CD4-positive, alpha-beta T cell treated with Interleukin-10 for 1 hour (primary cell): Measurements from ENCODE around the gene ARID4B.
A peak's percentile ranks its signal among the peaks of the same experiment; 100 is the strongest.
"Not testable (repeated sequence)": the region's sequence is repeated elsewhere in the genome, so short reads cannot be mapped to it uniquely, and the experiment has no call there.

Source experiments
- DNase-seq: peaks from one replicate; pipeline ENCODE4 v3.0.0-alpha.2; 2020

The ARID4B gene

DNA sequence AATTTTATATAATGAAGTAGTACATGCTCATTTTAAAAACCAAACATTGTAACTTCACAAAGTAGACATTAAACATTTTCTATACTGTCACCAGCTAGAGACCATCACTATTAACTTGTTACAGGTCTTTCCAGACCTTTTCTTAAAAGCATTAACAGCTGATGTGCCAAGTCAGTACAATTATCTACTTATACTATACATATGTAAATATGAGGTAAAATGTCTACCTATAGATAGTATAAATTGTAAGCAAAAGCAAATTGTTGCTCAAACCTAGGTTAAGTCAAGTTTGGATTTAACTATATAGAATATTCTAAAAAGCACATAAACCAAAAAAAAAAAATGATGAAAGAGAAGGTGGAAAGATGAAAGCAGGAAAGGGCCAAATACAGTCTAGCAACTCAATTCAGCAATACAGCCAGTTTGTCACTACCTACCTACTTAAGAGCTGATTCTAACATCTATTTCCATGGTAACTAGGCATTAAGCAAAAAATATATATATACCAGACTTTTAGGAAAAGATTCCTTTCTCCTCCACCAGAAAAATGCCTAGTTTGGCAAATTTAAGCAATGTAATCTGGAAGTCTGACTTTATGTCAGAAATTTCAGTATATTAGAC is 34.5 kb downstream of the ARID4B start:
- no peak for DNase-seq

- DNase-seq, result no peak
Measured at GRCh38 chr1:235292790-235293189, 35.2 kb downstream of the ARID4B start.

- no peak for DNase-seq
Measured at GRCh38 chr1:235291599-235292091, 36.3 kb downstream of the ARID4B start.

- no peak for DNase-seq
Measured at GRCh38 chr1:235290740-235291502, 37.1 kb downstream of the ARID4B start.

DNA sequence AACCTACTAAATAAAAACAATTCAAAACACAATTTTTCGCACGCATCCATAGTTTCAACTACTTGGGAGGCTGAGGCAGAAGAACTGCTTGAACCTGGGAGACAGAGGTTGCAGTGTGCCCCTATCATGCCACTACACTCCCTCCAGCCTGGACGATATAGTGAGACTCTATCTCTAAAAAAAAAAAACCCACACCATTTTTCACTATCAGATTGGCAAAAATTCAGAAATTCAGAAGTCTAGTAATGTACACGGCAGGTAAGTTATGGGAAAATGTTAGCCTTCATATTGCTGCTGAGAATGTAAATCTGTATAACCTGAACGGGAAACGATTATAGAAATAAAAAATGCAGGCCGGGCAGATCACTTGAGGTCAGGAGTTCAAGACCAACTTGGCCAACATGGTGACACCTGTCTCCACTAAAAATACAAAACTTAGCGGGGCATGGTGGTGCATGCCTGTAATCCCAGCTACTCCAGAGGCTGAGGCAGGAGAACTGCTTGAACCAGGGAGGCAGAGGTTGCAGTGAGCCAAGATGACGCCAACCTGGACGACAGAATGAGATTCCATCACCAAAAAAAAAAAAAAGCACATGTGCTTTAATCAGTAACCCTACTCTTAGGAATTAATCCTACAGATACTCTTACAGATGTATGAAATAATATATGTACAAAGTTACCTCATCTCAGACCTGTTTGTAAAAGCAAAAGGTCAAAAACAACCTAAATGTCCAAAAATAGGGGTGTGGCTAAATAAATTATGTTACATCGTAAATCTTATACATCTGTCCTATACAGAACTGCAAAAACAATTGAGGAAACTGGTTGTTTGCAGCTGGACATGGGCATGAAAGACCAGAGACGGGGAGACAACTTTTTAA is 37.9 kb downstream of the ARID4B start:
- no peak for DNase-seq

GRCh38 chr1:235287208-235287882 is 40.6 kb downstream of the ARID4B start:
- no peak for DNase-seq

DNA sequence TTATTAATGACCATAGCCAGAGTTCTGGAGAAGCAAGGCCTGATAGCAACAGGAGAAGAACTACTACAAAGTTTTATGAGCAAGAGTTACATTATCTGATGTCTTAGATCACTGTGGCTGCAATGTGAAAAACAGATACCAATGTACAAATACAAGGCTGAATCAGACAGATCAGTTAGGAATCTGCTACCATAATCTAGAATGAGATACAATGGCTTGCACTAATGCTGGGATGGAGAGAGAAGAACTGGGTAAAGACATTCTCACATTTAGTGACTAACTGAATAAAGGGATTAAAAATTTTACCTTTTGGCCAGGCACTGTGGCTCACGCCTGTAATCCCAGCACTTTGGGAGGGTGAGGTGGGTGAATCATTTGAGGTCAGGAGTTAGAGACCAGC is 41.3 kb downstream of the ARID4B start:
- DNase-seq, result no peak

DNA sequence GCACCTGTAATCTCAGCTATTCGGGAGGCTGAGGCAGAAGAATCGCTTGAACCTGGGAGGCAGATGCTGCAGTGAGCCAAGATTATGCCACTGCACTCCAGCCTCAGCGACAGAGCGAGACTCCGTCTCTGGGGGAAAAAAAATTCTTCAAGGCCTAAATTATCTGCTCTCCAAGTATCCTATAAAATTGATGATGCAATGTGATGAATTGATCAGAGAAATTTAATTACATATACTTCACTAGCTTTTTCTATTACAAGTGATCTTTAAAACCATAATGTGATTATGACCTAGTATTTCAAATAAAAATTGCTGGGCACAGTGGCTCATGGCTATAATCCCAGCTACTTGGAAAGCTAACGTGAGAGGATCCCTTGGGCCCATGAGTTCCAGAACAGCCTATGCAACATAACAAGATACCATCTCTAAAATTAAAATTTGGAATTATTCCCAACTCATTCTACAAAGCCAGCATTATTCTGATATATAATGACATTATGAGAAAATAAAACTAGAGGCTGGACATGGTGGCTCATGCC is 43.7 kb downstream of the ARID4B start:
- no peak for DNase-seq

- not testable (repeated sequence) for DNase-seq
Measured at GRCh38 chr1:235283636-235284035, 44.3 kb downstream of the ARID4B start.

DNA sequence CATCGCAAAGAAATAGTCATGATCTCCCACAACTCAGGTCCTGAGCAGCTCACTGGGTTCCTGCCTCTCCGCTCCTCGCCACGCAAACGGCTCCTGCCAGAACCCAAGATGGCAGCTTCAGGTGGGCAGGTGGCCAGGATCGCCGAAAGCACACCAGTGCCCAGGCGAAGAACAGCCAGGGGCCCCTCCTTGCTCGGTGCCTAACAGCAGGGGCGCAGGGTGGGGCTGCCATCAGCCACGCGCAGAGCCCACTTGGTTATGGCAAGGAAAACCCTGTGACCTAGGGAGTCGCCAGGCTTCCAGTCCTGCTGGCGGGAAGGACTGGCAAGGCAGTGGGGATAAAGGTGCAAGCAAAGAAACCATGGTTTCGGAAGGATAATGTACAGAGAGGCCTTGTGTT is 47.5 kb downstream of the ARID4B start:
- no peak for DNase-seq

DNA sequence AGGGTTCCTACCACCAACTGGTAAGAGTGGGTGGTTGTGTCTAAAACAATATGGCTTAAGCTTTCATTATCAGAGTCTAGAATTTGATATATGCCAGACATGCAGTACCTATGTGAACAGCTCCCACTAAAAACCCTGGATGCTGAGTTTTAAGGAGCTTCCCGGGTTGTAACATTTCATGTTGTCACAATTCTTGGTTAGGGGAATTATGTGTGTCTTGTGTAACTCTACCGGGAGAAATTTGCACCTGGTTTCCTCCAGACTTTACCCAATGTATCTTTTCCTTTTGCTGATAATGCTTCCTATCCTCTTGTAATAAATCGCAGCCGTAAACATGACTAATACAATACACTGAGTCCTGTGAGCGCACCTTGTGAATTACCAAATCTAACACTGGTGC is 48.3 kb downstream of the ARID4B start:
- no peak for DNase-seq

GRCh38 chr1:235278915-235279292 is 49.1 kb downstream of the ARID4B start:
- DNase-seq, result no peak

- DNase-seq, result no peak
Measured at GRCh38 chr1:235278233-235278914, 49.6 kb downstream of the ARID4B start.

DNA sequence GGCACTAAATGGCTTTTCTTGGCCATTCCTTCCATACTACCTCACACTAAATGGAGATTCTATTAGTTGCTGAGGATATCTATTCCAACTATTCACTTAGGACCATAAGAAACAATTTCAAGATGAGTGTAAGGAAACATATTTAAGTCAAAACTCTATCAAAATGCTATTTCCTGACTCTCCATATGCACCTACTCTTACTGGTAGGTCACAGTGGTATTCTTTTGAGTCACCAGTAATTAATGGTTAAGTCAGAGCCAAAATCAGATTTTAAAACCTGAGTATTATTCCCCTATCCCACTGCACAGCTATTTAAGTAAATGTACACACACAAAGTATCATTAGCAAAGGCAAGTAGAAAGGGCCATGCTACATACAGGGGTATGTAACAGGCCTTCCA is 50.3 kb downstream of the ARID4B start:
- no peak for DNase-seq

DNA sequence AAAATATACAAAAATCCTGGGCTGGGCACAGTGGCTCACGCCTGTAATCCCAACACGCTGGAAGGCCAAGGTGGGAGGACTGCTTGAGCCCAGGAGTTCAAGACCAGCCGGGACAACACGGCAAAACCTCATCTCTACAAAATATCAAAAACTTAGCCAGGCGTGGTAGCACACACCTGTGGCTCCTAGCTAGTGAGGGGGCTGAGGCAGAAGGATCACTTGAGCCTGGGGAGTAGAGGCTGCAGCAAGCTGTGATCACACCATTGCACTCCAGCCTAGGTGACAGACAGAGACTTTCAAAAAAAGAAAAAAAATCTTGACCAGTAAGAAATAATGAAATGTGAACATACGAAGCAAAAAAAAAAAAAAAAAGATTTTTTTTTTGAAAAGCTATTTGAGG is 52.1 kb downstream of the ARID4B start:
- no peak for DNase-seq

DNA sequence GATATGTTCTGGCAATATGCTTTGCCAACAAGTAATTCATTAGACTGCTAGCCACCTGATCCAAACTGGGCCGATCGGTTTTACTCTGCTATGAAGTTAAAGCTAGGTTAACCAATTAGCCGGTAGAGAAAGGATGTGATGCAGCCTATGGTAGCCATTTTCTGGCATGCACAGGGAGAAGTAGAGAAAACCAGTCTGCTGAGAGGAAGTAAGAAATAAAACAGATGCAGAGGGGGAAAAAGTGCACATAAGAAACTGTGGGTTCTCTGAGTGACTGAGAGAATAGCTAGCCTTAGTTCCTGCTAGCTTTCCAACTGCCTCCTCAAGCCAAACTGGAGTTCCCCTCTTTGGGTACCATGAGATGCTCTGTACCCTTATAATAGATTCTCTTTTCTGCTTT is 52.8 kb downstream of the ARID4B start:
- no peak for DNase-seq

GRCh38 chr1:235272851-235273250 is 55.1 kb downstream of the ARID4B start:
- no peak for DNase-seq

DNA sequence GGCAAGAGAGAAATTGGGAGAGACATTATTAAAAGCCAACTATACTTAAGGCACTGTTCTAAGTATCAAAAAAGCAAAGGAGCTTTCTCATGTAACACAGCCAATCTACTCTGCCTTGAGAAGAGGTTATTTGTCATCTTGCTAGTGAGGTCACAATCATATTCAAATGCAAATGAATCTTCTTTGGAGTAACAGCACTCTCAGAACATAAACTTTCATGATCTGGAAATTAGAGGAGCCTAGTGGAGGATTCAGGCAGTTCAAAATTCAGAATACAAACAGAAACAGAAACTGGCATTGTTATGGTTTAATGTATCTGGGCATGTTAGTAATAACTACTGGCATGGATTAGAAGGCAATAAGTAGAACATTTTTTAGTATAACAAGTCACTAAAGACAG is 57.4 kb downstream of the ARID4B start:
- peak; percentile 32 for DNase-seq

DNA sequence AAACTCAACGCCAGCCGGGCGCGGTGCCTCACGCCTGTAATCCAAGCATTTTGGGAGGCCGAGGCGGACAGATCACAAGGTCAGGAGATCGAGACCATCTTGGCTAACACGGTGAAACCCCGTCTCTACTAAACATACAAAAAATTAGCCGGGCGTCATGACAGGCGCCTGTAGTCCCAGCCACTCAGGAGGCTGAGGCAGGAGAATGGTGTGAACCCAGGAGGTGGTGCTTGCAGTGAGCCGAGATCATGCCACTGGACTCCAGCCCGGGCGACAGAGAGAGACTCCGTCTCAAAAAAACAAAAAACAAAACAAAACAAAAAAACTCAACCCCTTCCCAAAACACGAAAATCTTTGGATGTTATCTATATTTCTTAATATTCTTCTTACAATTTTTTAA is 58.0 kb downstream of the ARID4B start:
- DNase-seq, result not testable (repeated sequence)

DNA sequence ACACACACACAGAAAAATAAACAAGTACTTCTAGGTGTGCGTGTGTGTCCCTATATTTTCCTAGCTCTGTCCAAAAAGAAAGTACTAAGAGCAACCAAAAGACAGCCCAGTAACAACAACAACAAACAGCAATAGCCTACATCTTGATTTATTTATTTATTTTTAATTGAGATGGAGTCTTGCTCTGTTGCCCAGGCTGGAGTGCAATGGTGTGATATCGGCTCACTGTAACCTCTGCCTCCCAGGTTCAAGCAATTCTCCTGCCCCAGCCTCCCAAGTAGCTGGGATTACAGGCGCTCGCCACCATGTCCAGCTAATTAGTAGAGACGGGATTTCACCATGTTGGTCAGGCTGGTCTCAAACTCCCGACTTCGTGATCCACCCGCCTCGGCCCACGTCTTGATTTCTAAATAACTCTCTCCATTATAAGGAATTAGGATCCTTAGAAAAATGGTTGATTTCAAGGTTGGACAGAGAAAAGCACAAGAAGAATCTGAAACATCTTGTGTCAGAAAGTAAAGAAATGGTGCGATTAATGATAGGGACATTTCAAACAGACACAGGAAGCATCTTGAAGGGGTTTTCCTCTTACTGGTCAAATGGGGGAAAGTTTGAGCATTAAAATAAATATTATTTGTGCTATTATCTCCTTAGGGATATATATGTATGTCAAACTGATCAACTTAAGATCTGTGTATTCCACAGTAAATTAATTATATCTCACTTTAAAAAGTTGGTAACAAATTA is 59.4 kb downstream of the ARID4B start:
- DNase-seq, result no peak

GRCh38 chr1:235266967-235267366 is 61.0 kb downstream of the ARID4B start:
- no peak for DNase-seq
